ENCODE results near the gene TMEM120B. TPM values are rescaled to one million over a fixed set of nuclear protein-coding genes. Genes with fewer than 3 reads are reported as not detected.

Gene TMEM120B
- total and polyA plus RNA-seq, 7 donors = 11.0 to 29.7 (median 12.7) TPM

- no peaks in the 10 kb centered on the region for H3K9me3 ChIP-seq
- intact Hi-C loops (cut with DNase I) = no loop called here
- no peak overlapping the region for H3K4me3 ChIP-seq
- H3K4me1 ChIP-seq = peaks cover 37% of the 10 kb centered on the region
- peaks cover 0 to 12% of the 10 kb centered on the region in 2 donors for H3K36me3 ChIP-seq (ENCODE audit: insufficient read depth in 1 of 2, low read depth in 1 of 2)
- H3K27me3 ChIP-seq (ENCODE audit: insufficient read depth in 3 of 3, low read length in 2 of 3) = no peaks in the 10 kb centered on the region
- peak overlapping the region; percentile 41 for H3K27ac ChIP-seq
- no peak for DNase-seq
- no peak for ATAC-seq
- 77 to 92% (median 82%) methylated on average over 5 of the region's 5 CpGs for WGBS, 3 donors
- TF ChIP-seq CTCF (IDR thresholded peaks at IDR 0.05) = no peak
Observed at GRCh38 chr12:121766290-121767039, 53.9 kb downstream of the TMEM120B start.

- H3K27me3 ChIP-seq (ENCODE audit: insufficient read depth in 3 of 3, low read length in 2 of 3) = no peaks in the 10 kb centered on the region
- WGBS, 3 donors = 6 to 17% (median 12%) methylated on average over 10 of the region's 10 CpGs
- TF ChIP-seq CTCF (IDR thresholded peaks at IDR 0.05) = no peak
- peaks cover 0 to 12% of the 10 kb centered on the region in 2 donors for H3K36me3 ChIP-seq (ENCODE audit: insufficient read depth in 1 of 2, low read depth in 1 of 2)
- intact Hi-C loops (cut with DNase I) = no loop called here
- H3K4me3 ChIP-seq = no peak overlapping the region
- H3K4me1 ChIP-seq = peaks cover 27% of the 10 kb centered on the region
- peak in 1 of 2 donors; percentile 50 for DNase-seq
- ATAC-seq = peak; percentile 49 to 70 (median 66)
- peak overlapping the region; percentile 60 for H3K27ac ChIP-seq
- H3K9me3 ChIP-seq = no peaks in the 10 kb centered on the region
Observed at GRCh38 chr12:121767525-121768016, 55.0 kb downstream of the TMEM120B start.

- intact Hi-C loops (cut with DNase I) = no loop called here
- no peak overlapping the region for H3K4me3 ChIP-seq
- H3K36me3 ChIP-seq (ENCODE audit: insufficient read depth in 1 of 2, low read depth in 1 of 2) = peaks cover 0 to 4% of the 10 kb centered on the region in 2 donors
- H3K9me3 ChIP-seq = no peaks in the 10 kb centered on the region
- H3K27ac ChIP-seq = no peak overlapping the region
- peaks cover 40% of the 10 kb centered on the region for H3K4me1 ChIP-seq
- no peak for ATAC-seq
- 77 to 93% (median 82%) methylated on average over 9 of the region's 9 CpGs for WGBS, 3 donors
- no peak for DNase-seq
- TF ChIP-seq CTCF (IDR thresholded peaks at IDR 0.05) = no peak
- H3K27me3 ChIP-seq (ENCODE audit: insufficient read depth in 3 of 3, low read length in 2 of 3) = no peaks in the 10 kb centered on the region
Observed at GRCh38 chr12:121769297-121769830, 56.8 kb downstream of the TMEM120B start.

- intact Hi-C loops (cut with DNase I) = loop anchor here in 1 of 2 donors (2.0 kb wide), 1 partner anchor 71 kb away; no protein-coding TSS in a partner anchor
Observed at GRCh38 chr12:121769831-121770301, 57.3 kb downstream of the TMEM120B start.

More at GRCh38 chr12:121769831-121770301, 57.3 kb downstream of the TMEM120B start:
- H3K27me3 ChIP-seq (ENCODE audit: insufficient read depth in 3 of 3, low read length in 2 of 3) = no peaks in the 10 kb centered on the region
- DNase-seq = no peak
- TF ChIP-seq CTCF (IDR thresholded peaks at IDR 0.05) = no peak
- H3K4me1 ChIP-seq = peaks cover 40% of the 10 kb centered on the region
- peak in 1 of 4 donors; percentile 7 for ATAC-seq
- H3K27ac ChIP-seq = no peak overlapping the region
- H3K4me3 ChIP-seq = no peak overlapping the region
- H3K36me3 ChIP-seq (ENCODE audit: insufficient read depth in 1 of 2, low read depth in 1 of 2) = peaks cover 0 to 4% of the 10 kb centered on the region in 2 donors
- WGBS, 3 donors = 42 to 58% (median 53%) methylated on average over 11 of the region's 11 CpGs
- H3K9me3 ChIP-seq = no peaks in the 10 kb centered on the region
